ENCODE measurements around the gene PSMD9.

PSMD9 gene

DNA sequence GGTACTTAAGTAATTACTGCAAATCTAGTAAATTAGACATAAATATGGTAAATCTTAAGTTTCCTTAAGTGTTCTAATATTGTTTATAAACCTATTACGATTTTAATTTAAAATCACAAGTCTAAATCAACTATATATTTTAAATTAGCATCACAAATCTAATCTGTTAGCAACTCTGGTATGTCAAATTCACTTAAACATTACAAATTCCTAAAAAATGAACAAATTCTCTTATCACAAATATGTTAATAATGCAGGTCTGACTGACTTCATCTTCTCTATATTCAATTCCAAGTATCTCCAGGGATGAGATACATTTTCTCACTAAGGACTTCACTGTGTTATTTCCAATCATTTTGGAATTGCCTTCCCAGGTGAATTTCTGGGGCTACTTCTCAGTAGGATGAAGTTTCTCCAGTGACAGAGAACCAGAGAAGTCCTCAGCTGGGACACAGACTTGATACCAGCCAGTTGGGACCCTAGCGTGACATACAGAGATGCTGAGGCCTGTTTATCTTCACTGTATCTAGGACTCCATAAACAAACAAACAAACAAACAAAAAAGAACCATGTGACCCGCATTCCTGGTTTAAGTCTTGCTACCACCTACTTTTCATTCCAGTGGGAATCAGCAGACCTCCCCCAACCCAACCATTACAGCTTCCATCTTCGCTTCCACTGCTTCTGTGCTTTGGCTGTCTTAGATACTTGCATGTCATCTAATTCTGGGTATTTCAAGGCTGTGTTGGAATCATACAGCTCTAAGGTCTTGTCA is 51.6 kb downstream of the PSMD9 start:
- Histone ChIP-seq H3K4me3 (ENCODE audit: low read depth, low read length) (no peak overlapping the region), H3K4me1 (ENCODE audit: control insufficient read depth, insufficient read depth, low read length) (peaks cover 9% of the 10 kb centered on the region; the same call in 1 of the 2 replicates), H3K9me3 (ENCODE audit: control insufficient read depth, insufficient read depth, low read length) (no peaks in the 10 kb centered on the region), H3K27ac (ENCODE audit: low read depth, low read length) (no peak overlapping the region), H3K36me3 (ENCODE audit: control insufficient read depth, insufficient read depth, low read length) (no peaks in the 10 kb centered on the region), H3K9ac (ENCODE audit: low read depth, low read length) (no peak overlapping the region), H3K27me3 (ENCODE audit: control insufficient read depth, insufficient read depth, low read length) (no peaks in the 10 kb centered on the region)

DNA sequence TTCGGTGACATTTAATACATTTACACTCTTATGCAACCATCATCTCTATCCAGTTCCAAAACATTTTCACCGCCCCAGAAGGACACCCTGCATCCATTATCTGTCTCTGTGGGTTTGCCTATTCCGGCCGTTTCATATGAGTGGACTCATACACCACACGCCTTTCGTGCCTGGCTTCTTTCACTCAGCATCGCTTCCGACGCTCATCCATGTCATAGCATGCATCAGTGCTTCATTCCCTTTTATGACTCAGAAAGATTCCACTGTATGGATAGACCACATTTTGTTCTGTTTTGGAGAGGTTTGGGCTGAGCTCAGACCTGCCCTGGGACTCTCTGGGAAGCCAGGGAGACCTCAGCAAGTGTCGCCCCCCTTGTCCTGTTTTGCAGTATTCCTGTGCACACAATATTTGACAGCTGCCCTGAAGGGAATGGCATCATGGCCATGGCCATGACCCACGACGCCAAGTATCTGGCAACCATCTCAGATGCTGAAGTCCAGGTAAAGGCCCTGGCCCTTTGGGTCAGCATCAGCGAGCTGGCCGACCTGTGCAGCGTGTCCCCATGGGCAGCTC is 53.6 kb downstream of the PSMD9 start:
- Histone ChIP-seq H3K27me3 (ENCODE audit: control insufficient read depth, insufficient read depth, low read length) (no peaks in the 10 kb centered on the region), H3K4me1 (ENCODE audit: control insufficient read depth, insufficient read depth, low read length) (peaks cover 9% of the 10 kb centered on the region; the same call in 1 of the 2 replicates), H3K36me3 (ENCODE audit: control insufficient read depth, insufficient read depth, low read length) (no peaks in the 10 kb centered on the region), H3K27ac (ENCODE audit: low read depth, low read length) (no peak overlapping the region), H3K9me3 (ENCODE audit: control insufficient read depth, insufficient read depth, low read length) (no peaks in the 10 kb centered on the region), H3K9ac (ENCODE audit: low read depth, low read length) (no peak overlapping the region), H3K4me3 (ENCODE audit: low read depth, low read length) (no peak overlapping the region)

- Histone ChIP-seq H3K9me3 (ENCODE audit: control insufficient read depth, insufficient read depth, low read length) (no peaks in the 10 kb centered on the region), H3K36me3 (ENCODE audit: control insufficient read depth, insufficient read depth, low read length) (no peaks in the 10 kb centered on the region), H3K4me1 (ENCODE audit: control insufficient read depth, insufficient read depth, low read length) (peaks cover 15% of the 10 kb centered on the region; the same call in 1 of the 2 replicates), H3K27me3 (ENCODE audit: control insufficient read depth, insufficient read depth, low read length) (no peaks in the 10 kb centered on the region), H3K9ac (ENCODE audit: low read depth, low read length) (no peak overlapping the region), H3K4me3 (ENCODE audit: low read depth, low read length) (no peak overlapping the region), H3K27ac (ENCODE audit: low read depth, low read length) (no peak overlapping the region)
These were observed 55.3 kb downstream of the PSMD9 start for GRCh38 chr12:121943926-121944325.

- no peaks in the 10 kb centered on the region for H3K27me3 ChIP-seq (ENCODE audit: control insufficient read depth, insufficient read depth, low read length)
- H3K36me3 ChIP-seq (ENCODE audit: control insufficient read depth, insufficient read depth, low read length): no peaks in the 10 kb centered on the region
- no peak overlapping the region for H3K4me3 ChIP-seq (ENCODE audit: low read depth, low read length)
- no peak overlapping the region for H3K9ac ChIP-seq (ENCODE audit: low read depth, low read length)
- H3K27ac ChIP-seq (ENCODE audit: low read depth, low read length): no peak overlapping the region
- H3K9me3 ChIP-seq (ENCODE audit: control insufficient read depth, insufficient read depth, low read length): no peaks in the 10 kb centered on the region
- H3K4me1 ChIP-seq (ENCODE audit: control insufficient read depth, insufficient read depth, low read length): peaks cover 6% of the 10 kb centered on the region; the same call in 1 of the 2 replicates
These were observed 57.9 kb downstream of the PSMD9 start for GRCh38 chr12:121946313-121947025.

DNA sequence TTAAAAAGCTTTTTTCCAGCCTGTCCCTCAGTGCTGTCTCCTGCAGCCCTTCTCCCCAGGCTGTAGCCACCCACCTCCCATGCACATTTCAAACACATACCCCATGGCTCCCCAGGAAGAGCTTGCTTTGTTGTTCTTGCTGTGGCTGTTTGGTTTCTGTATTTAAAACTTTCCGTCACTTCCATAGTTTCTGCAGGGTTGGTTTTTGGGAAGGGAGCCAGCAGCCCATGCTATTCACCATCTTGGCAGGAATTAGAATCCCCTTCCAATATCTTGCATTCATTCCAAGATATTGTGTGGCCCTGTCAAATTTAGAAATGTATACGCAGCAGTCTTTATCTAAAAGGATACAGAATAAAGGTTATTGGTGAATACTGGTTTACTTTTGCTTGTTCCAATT is 59.4 kb downstream of the PSMD9 start:
- no peak overlapping the region for H3K9ac ChIP-seq (ENCODE audit: low read depth, low read length)
- H3K4me1 ChIP-seq (ENCODE audit: control insufficient read depth, insufficient read depth, low read length): peaks cover 6% of the 10 kb centered on the region; the same call in 1 of the 2 replicates
- H3K27me3 ChIP-seq (ENCODE audit: control insufficient read depth, insufficient read depth, low read length): no peaks in the 10 kb centered on the region
- H3K9me3 ChIP-seq (ENCODE audit: control insufficient read depth, insufficient read depth, low read length): no peaks in the 10 kb centered on the region
- H3K4me3 ChIP-seq (ENCODE audit: low read depth, low read length): no peak overlapping the region
- H3K27ac ChIP-seq (ENCODE audit: low read depth, low read length): peak overlapping the region; percentile 12
- no peaks in the 10 kb centered on the region for H3K36me3 ChIP-seq (ENCODE audit: control insufficient read depth, insufficient read depth, low read length)

GRCh38 chr12:121949648-121950397 is 61.2 kb downstream of the PSMD9 start:
- Histone ChIP-seq H3K27me3 (ENCODE audit: control insufficient read depth, insufficient read depth, low read length) (no peaks in the 10 kb centered on the region), H3K4me3 (ENCODE audit: low read depth, low read length) (no peak overlapping the region), H3K9ac (ENCODE audit: low read depth, low read length) (no peak overlapping the region), H3K36me3 (ENCODE audit: control insufficient read depth, insufficient read depth, low read length) (no peaks in the 10 kb centered on the region), H3K9me3 (ENCODE audit: control insufficient read depth, insufficient read depth, low read length) (no peaks in the 10 kb centered on the region), H3K27ac (ENCODE audit: low read depth, low read length) (no peak overlapping the region), H3K4me1 (ENCODE audit: control insufficient read depth, insufficient read depth, low read length) (peaks cover 6% of the 10 kb centered on the region; the same call in 1 of the 2 replicates)

- Histone ChIP-seq H3K27ac (ENCODE audit: low read depth, low read length) (no peak overlapping the region), H3K9ac (ENCODE audit: low read depth, low read length) (no peak overlapping the region), H3K4me1 (ENCODE audit: control insufficient read depth, insufficient read depth, low read length) (peaks cover 6% of the 10 kb centered on the region), H3K4me3 (ENCODE audit: low read depth, low read length) (no peak overlapping the region), H3K36me3 (ENCODE audit: control insufficient read depth, insufficient read depth, low read length) (no peaks in the 10 kb centered on the region), H3K27me3 (ENCODE audit: control insufficient read depth, insufficient read depth, low read length) (no peaks in the 10 kb centered on the region), H3K9me3 (ENCODE audit: control insufficient read depth, insufficient read depth, low read length) (no peaks in the 10 kb centered on the region)
These were observed 64.6 kb downstream of the PSMD9 start for GRCh38 chr12:121953117-121953692.

GRCh38 chr12:121953695-121954094 is 65.1 kb downstream of the PSMD9 start:
- no peaks in the 10 kb centered on the region for H3K36me3 ChIP-seq (ENCODE audit: control insufficient read depth, insufficient read depth, low read length)
- no peak overlapping the region for H3K9ac ChIP-seq (ENCODE audit: low read depth, low read length)
- no peak overlapping the region for H3K27ac ChIP-seq (ENCODE audit: low read depth, low read length)

GRCh38 chr12:121955258-121956237 is 67.0 kb downstream of the PSMD9 start:
- no peaks in the 10 kb centered on the region for H3K36me3 ChIP-seq (ENCODE audit: control insufficient read depth, insufficient read depth, low read length)
- H3K4me1 ChIP-seq (ENCODE audit: control insufficient read depth, insufficient read depth, low read length): peaks cover 14% of the 10 kb centered on the region
- H3K4me3 ChIP-seq (ENCODE audit: low read depth, low read length): no peak overlapping the region
- no peaks in the 10 kb centered on the region for H3K27me3 ChIP-seq (ENCODE audit: control insufficient read depth, insufficient read depth, low read length)
- H3K9ac ChIP-seq (ENCODE audit: low read depth, low read length): no peak overlapping the region
- no peaks in the 10 kb centered on the region for H3K9me3 ChIP-seq (ENCODE audit: control insufficient read depth, insufficient read depth, low read length)
- H3K27ac ChIP-seq (ENCODE audit: low read depth, low read length): no peak overlapping the region

More at GRCh38 chr12:121953695-121954094, 65.1 kb downstream of the PSMD9 start:
- H3K4me3 ChIP-seq (ENCODE audit: low read depth, low read length): no peak overlapping the region
- peaks cover 11% of the 10 kb centered on the region for H3K4me1 ChIP-seq (ENCODE audit: control insufficient read depth, insufficient read depth, low read length)
- no peaks in the 10 kb centered on the region for H3K27me3 ChIP-seq (ENCODE audit: control insufficient read depth, insufficient read depth, low read length)
- H3K9me3 ChIP-seq (ENCODE audit: control insufficient read depth, insufficient read depth, low read length): no peaks in the 10 kb centered on the region
